ENCODE data around the gene ANKRD28.

The ANKRD28 gene

GRCh38 chr3:15766406-15766805, 31.4 kb downstream of the ANKRD28 start:
- TF ChIP-seq FOXP2 (optimal IDR thresholded peaks at IDR 0.05; ENCODE audit: borderline replicate concordance, extremely low read depth, extremely low read length, insufficient read depth) (no peak), POLR2AphosphoS5 (IDR thresholded peaks at IDR 0.05; ENCODE audit: low read depth, low read length) (no peak), TAF1 (IDR thresholded peaks at IDR 0.05; ENCODE audit: borderline replicate concordance, insufficient read depth, low read length) (no peak), SIN3A (IDR thresholded peaks at IDR 0.05; ENCODE audit: borderline replicate concordance, insufficient read depth, low read length) (no peak), REST (IDR thresholded peaks at IDR 0.05; ENCODE audit: insufficient read depth in 1 of 2, low read depth in 2 of 2, low read length in 2 of 2) (no peak)

DNA sequence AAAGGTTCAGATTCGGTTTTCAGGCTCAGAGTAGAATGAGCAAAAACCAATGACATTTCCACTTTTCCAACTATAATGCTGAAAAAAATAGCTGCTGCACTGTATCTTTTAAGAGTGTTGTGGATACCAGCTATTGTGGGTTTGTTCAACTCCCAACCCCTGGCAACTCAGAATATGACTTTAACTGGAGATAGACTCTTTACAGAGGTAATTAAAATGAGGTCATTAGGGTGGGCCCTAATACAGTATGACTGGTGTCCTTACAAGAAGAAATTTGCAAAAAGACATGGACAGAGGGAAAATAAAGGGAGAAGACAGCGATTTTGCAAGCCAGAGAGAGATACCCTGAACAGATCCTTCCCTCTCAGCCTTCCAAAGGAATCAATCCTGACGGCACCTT, 39.5 kb downstream of the ANKRD28 start:
- no peak for TF ChIP-seq FOXP2 (optimal IDR thresholded peaks at IDR 0.05; ENCODE audit: borderline replicate concordance, extremely low read depth, extremely low read length, insufficient read depth)
- TF ChIP-seq REST (IDR thresholded peaks at IDR 0.05; ENCODE audit: insufficient read depth in 1 of 2, low read depth in 2 of 2, low read length in 2 of 2), result no peak
- TF ChIP-seq POLR2AphosphoS5 (IDR thresholded peaks at IDR 0.05; ENCODE audit: low read depth, low read length), result no peak
- TF ChIP-seq TAF1 (IDR thresholded peaks at IDR 0.05; ENCODE audit: borderline replicate concordance, insufficient read depth, low read length), result no peak
- no peak for TF ChIP-seq SIN3A (IDR thresholded peaks at IDR 0.05; ENCODE audit: borderline replicate concordance, insufficient read depth, low read length)

GRCh38 chr3:15757824-15758223, 40.0 kb downstream of the ANKRD28 start:
- TF ChIP-seq POLR2AphosphoS5 (IDR thresholded peaks at IDR 0.05; ENCODE audit: low read depth, low read length) (no peak), REST (IDR thresholded peaks at IDR 0.05; ENCODE audit: insufficient read depth in 1 of 2, low read depth in 2 of 2, low read length in 2 of 2) (no peak), TAF1 (IDR thresholded peaks at IDR 0.05; ENCODE audit: borderline replicate concordance, insufficient read depth, low read length) (no peak)

- TF ChIP-seq REST (IDR thresholded peaks at IDR 0.05; ENCODE audit: insufficient read depth in 1 of 2, low read depth in 2 of 2, low read length in 2 of 2), result no peak
- no peak for TF ChIP-seq TAF1 (IDR thresholded peaks at IDR 0.05; ENCODE audit: borderline replicate concordance, insufficient read depth, low read length)
- no peak for TF ChIP-seq SIN3A (IDR thresholded peaks at IDR 0.05; ENCODE audit: borderline replicate concordance, insufficient read depth, low read length)
- no peak for TF ChIP-seq FOXP2 (optimal IDR thresholded peaks at IDR 0.05; ENCODE audit: borderline replicate concordance, extremely low read depth, extremely low read length, insufficient read depth)
- no peak for TF ChIP-seq POLR2AphosphoS5 (IDR thresholded peaks at IDR 0.05; ENCODE audit: low read depth, low read length)
Measured at GRCh38 chr3:15756505-15756904, 41.3 kb downstream of the ANKRD28 start.

- no peak for TF ChIP-seq SIN3A (IDR thresholded peaks at IDR 0.05; ENCODE audit: borderline replicate concordance, insufficient read depth, low read length)
- TF ChIP-seq FOXP2 (optimal IDR thresholded peaks at IDR 0.05; ENCODE audit: borderline replicate concordance, extremely low read depth, extremely low read length, insufficient read depth), result no peak
- TF ChIP-seq POLR2AphosphoS5 (IDR thresholded peaks at IDR 0.05; ENCODE audit: low read depth, low read length), result no peak
- no peak for TF ChIP-seq REST (IDR thresholded peaks at IDR 0.05; ENCODE audit: insufficient read depth in 1 of 2, low read depth in 2 of 2, low read length in 2 of 2)
- TF ChIP-seq TAF1 (IDR thresholded peaks at IDR 0.05; ENCODE audit: borderline replicate concordance, insufficient read depth, low read length), result no peak
Measured at GRCh38 chr3:15755780-15756179, 42.0 kb downstream of the ANKRD28 start.
